ENCODE results near the gene SMIM45.

GRCh38 chr22:41976070-41976901 lies 24.3 kb downstream of the SMIM45 start:
- TF ChIP-seq CTCF (IDR thresholded peaks at IDR 0.05): no peak
- no peak for TF ChIP-seq POLR2A (IDR thresholded peaks at IDR 0.05)
- no peak for TF ChIP-seq POLR2AphosphoS5 (IDR thresholded peaks at IDR 0.05)
- TF ChIP-seq EP300 (IDR thresholded peaks at IDR 0.05): no peak

Measured in suprapubic skin (tissue), 4 donors.